ENCODE measurements around the gene HUS1B.

The HUS1B gene

DNA sequence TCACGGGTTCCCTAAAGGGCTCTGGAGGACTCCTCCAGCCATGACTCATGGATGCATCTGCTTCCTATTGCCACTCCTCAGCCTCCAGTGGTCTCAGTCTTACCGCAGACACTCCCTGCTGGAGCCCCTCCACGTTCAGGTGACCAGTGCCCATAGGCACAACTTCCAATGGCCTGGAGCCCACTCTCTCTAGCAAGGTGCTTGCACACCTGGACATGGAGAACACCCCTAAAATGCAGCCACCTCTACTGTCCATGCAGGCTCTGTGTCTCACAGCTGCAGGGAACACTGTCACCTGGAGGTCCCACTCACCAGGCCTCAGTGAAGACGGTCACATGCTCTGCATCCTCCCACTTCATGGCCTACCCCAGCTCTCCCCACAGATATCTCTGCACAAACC, 36.0 kb downstream of the HUS1B start:
- no peak for FAIRE-seq

DNA sequence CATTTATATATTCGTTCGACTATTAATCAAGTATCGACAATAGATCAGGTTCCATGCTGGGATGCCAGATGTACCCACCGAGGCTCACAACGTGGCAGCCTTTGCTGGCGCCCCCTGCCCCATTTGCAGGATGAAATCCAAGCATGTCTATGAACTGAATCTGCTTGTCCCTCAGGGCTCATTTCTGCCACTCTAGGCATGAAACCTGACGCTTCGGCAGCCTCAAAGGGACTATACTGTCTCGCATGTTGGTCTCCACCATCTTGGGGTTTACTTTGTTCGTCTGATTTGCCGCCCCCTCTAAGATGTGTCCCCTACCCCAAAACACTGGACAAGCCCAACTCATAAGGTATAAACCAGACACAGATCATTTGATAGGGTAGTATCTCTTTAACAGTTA, 36.7 kb downstream of the HUS1B start:
- FAIRE-seq: no peak

DNA sequence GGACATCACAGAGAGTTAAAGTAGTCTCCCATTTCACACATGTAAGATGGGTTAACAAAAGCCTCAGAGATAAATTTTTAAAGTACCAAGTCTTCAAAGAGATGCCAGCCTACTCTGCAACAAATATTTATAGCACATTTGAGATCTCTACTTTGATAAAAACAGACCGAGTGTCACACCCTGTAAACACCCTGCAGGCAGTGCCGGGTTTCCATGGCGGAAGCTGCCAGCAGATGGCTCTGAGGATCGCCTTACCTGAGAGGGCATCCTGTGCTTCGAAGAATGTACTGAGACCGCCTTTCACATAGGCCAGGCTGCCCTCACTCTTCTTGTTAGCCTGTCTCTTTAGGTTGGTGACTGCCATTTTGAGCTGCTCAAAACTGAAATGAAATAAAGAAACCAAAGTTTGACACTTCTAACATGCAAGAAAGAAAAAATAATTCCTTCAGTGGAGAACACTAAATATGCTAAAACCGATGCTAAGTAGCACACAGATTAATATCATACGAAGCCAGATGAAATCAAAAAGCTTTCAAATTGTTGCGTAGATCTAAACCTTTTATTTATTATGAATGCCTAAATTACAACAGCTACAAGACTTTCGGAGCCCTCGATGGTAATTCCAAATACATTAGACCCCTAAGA, 39.3 kb downstream of the HUS1B start:
- FAIRE-seq: no peak

DNA sequence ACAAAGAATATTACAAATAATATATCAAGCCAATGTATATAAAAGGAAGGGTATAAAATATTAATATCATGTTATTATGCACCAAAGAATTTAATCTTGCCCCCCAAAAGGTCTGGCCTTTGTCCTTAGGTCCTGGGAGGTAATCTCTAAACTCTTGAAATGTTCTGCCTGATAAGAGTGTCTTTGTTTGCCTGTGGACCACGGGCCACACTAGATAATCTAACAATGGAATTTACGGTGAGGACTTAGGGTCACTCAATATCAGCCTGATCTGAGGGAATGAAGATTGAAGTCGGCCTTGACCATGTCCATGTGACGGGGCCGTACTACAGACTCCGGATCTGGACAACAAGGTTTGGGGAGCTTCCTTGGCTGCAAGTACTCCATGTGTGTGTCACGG, 42.9 kb downstream of the HUS1B start:
- no peak for FAIRE-seq

DNA sequence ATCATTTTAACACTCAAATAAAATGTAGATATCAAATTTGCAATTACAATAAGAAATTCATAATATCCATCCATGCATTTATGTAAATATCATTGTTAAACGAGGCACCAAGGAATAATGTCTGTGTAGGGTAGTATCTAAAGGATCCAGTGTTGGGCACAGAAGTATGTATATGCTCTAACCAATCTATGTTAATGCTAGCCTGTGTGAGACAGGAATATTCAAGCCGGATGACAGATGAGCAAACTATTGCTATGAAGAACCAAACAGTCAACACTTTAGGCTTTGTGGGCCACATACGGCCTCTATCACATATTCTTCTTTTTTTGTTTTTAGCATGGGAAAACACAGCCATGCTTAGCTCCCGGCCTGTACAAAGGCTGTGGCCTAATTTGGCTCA, 45.0 kb downstream of the HUS1B start:
- FAIRE-seq: no peak

DNA sequence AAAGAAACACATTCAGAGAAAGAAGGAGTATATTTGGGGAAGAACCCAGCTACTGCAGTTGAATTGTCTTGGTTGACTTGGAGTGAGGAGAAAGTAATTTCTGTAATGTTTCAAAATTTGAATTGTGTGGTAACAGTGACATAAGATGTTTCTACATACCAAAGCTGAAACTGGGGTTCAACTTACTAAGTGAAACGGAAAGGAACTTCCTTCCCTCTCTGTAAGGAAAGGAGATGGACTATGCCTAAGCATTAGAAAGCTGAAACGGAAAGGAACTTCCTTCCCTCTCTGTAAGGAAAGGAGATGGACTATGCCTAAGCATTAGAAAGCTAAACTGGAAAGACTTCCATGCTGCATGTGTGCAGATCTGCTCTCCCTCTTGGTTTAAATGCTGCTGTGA, 46.0 kb downstream of the HUS1B start:
- FAIRE-seq: no peak

DNA sequence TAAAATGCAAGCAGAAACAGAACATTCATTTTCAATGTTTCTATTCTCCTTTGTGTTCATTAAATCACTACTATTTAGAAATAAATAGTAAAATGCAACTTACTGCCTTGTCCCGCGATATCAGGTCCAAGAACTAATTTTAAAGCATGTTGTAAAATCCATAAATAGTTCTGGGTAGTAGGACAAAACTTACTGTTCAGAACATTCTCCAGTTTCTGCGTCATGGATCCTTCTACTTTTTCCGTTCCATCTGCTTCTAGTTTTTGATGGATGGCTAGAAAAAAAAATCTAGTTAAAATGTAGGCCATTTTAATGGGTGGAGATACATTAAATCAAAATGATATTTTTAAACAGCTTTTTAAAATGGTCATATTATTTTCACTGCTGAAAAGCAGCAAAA, 47.0 kb downstream of the HUS1B start:
- no peak for FAIRE-seq

DNA sequence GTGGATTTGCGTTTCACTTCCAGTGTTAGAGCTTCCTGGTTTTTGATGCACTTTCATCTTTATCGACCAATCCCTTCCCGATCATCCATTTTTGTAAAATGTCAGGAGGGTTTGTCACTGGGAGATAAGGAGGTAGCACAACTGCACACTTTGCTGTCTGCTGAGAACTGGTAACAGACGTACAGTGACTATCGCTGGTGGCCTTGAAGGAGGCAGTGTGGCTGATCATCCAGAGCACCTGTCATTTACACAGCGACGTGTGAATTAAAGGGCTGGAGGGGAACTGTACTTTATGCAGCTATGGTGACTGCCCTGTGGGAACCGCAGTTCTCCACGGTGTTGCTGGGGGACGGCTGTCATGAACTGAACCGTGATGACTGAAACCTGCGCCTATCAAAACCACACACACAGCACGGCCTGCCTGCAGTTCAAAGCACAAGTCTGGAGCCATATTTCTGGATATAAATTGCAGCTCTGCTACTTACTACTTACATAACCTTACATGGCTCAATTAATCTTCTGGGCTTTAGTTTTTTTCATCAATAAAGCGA, 50.0 kb downstream of the HUS1B start:
- no peak for FAIRE-seq
